ENCODE results near the gene RASSF5. TPM values are rescaled to one million over a fixed set of nuclear protein-coding genes. Genes with fewer than 3 reads are reported as not detected.

Gene RASSF5
- total and polyA plus RNA-seq, 2 experiments from 2014 or later = 0.48 to 4.4 TPM

GRCh38 chr1:206529425-206529824 lies 22.1 kb downstream of the RASSF5 start:
- Mint-ChIP-seq H3K4me1 (no peaks in the 10 kb centered on the region), H3K27me3 (ENCODE audit: insufficient read depth, low read depth, poor library complexity) (peaks cover 5% of the 10 kb centered on the region), H3K4me3 (no peak overlapping the region), H3K27ac (no peak overlapping the region), H3K36me3 (ENCODE audit: low read depth) (no peaks in the 10 kb centered on the region), H3K9me3 (no peaks in the 10 kb centered on the region)
- Histone ChIP-seq H3K4me2 (no peak overlapping the region), H3K36me3 (ENCODE audit: insufficient read depth) (no peaks in the 10 kb centered on the region), H3K79me2 (replicated peaks; ENCODE audit: insufficient read depth) (no peaks in the 10 kb centered on the region), H3K27me3 (ENCODE audit: insufficient read depth) (no peaks in the 10 kb centered on the region), H2AFZ (no peak overlapping the region), H4K20me1 (replicated peaks; ENCODE audit: insufficient read depth) (no peaks in the 10 kb centered on the region), H3K4me3 (no peak overlapping the region), H3F3A (replicated peaks; ENCODE audit: low read depth) (no peaks in the 10 kb centered on the region), H3K9me2 (ENCODE audit: insufficient read depth) (no peaks in the 10 kb centered on the region), H3K27ac (ENCODE audit: low read depth) (no peak overlapping the region), H3K4me1 (ENCODE audit: insufficient read depth) (no peaks in the 10 kb centered on the region)
- no peak for TF ChIP-seq CTCF (conservative IDR thresholded peaks at IDR 0.05; ENCODE audit: low read depth in 2 of 2)
- no peak for TF ChIP-seq EZH2 (IDR thresholded peaks at IDR 0.05; ENCODE audit: low read depth, unreplicated experiment)
- no peak for TF ChIP-seq CREB1 (CRISPR knock-in tag; IDR thresholded peaks at IDR 0.05; ENCODE audit: low read depth)
- no peak for TF ChIP-seq ZNF114 (CRISPR knock-in tag; IDR thresholded peaks at IDR 0.05)
- no peak for TF ChIP-seq ZNF462 (CRISPR knock-in tag; IDR thresholded peaks at IDR 0.05)
- no peak for TF ChIP-seq EZH2phosphoT487 (IDR thresholded peaks at IDR 0.05; ENCODE audit: unreplicated experiment)
- no peak for TF ChIP-seq JUNB (IDR thresholded peaks at IDR 0.05; ENCODE audit: unreplicated experiment)
- no peak for TF ChIP-seq POLR2AphosphoS5 (IDR thresholded peaks at IDR 0.05; ENCODE audit: low read depth)
- no peak for TF ChIP-seq NANOG (IDR thresholded peaks at IDR 0.05; ENCODE audit: borderline replicate concordance)
- no peak for TF ChIP-seq ZNF331 (CRISPR knock-in tag; IDR thresholded peaks at IDR 0.05; ENCODE audit: low read depth)
- no peak for ATAC-seq
- no peak for DNase-seq (ENCODE audit: low spot score)
